K562 (cell line): Measurements from ENCODE around the gene CXCR5. TPM values are rescaled to one million over a fixed set of nuclear protein-coding genes. Genes with fewer than 3 reads are reported as not detected.

Source experiments
- ATAC-seq: fragments of 200-7000 bp; cut with Tn5 transposase; 3 replicates; pipeline ENCODE4 v1.9.1; 2020; ENCODE audit warnings: moderate library complexity
- BruUV-seq: library from RNA; stranded (reverse); fragments of 400-500 nt; replicated peaks from 2 replicates; lab custom pipeline; 2021; lab: Mats Ljungman, UMichigan
- CTCF ChIA-PET: fragments of 300-600 bp; formaldehyde crosslinking; extraction: SDS; loops from one replicate; lab custom pipeline; 2021; ENCODE audit warnings: low intra/inter-chr PET ratio; lab: Yijun Ruan, JAX
- POLR2A ChIA-PET: fragments of 300-600, 350-650 bp; sonication (Branson Sonifier 250); formaldehyde crosslinking; extraction: SDS; loops from one replicate; lab custom pipeline; 2021; ENCODE audit warnings: antibody characterized with exemption, inconsistent platforms; lab: Yijun Ruan, JAX
- DNase-seq, 4 experiments: peaks; one replicate each; pipeline versions ENCODE4 v3.0.0 to v3.0.0-alpha.2; 2011 to 2018; ENCODE audit warnings: low spot score in 3 of 4, mixed read lengths in 3 of 4; ENCODE audit errors: extremely low read depth in 1 of 4
- FAIRE-seq: peaks from 2 replicates; lab custom pipeline; 2011; peaks lifted over from hg19 to GRCh38; lab: Jason Lieb, UNC
- H2AFZ ChIP-seq: 2 replicates; pipeline ENCODE4 v1.6.0; 2011; ENCODE audit warnings: low read depth, low read length, control low read depth, inconsistent platforms
- H3K27ac ChIP-seq: fragments of 200-600 bp; 3 replicates; pipeline ENCODE4 v1.8.0; 2011; ENCODE audit warnings: low read depth, mild to moderate bottlenecking, control low read depth, inconsistent platforms, low read length, moderate library complexity, mixed read lengths; ENCODE audit errors: extremely low read depth
- H3K27me3 ChIP-seq, 2 experiments: fragments of 300-600 bp in 1 of 2; 2 replicates in 1 of 2; 3 replicates in 1 of 2; pipeline versions ENCODE4 v1.6.0 to v1.8.0; 2011; ENCODE audit warnings: inconsistent platforms in 2 of 2, low read length in 2 of 2, mild to moderate bottlenecking in 1 of 2, mixed read lengths in 1 of 2, moderate library complexity in 1 of 2; ENCODE audit not compliant: control insufficient read depth in 2 of 2, insufficient read depth in 2 of 2
- H3K36me3 ChIP-seq: fragments of 300-600 bp; 3 replicates; pipeline ENCODE4 v1.8.0; 2011; ENCODE audit warnings: mild to moderate bottlenecking, low read length, inconsistent platforms; ENCODE audit not compliant: control insufficient read depth, insufficient read depth
- H3K4me1 ChIP-seq, 2 experiments: fragments of 200-600 bp in 1 of 2; replicated peaks in 1 of 2; 2 replicates in 1 of 2; 3 replicates in 1 of 2; pipeline versions ENCODE4 v1.5.1 to v1.8.0; 2011; ENCODE audit warnings: inconsistent platforms in 2 of 2, low read length in 2 of 2, mild to moderate bottlenecking in 1 of 2, mixed read lengths in 1 of 2, moderate library complexity in 1 of 2; ENCODE audit not compliant: control insufficient read depth in 2 of 2, insufficient read depth in 2 of 2
- H3K4me2 ChIP-seq: 2 replicates; pipeline ENCODE4 v1.6.1; 2011; ENCODE audit warnings: low read length, control low read depth, inconsistent platforms, mixed read lengths; ENCODE audit not compliant: insufficient read depth
- H3K4me3 ChIP-seq: fragments of 200-600 bp; sonication (generic), shearing (Covaris generic); 2 replicates; pipeline ENCODE4 v1.5.1; 2016; ENCODE audit warnings: control low read depth, inconsistent platforms
- H3K79me2 ChIP-seq: fragments of 200-600 bp; 3 replicates; pipeline ENCODE4 v1.8.0; 2011; ENCODE audit warnings: low read length, inconsistent platforms; ENCODE audit not compliant: control insufficient read depth, insufficient read depth
- H3K9ac ChIP-seq, 2 experiments: 2 replicates each; pipeline versions ENCODE4 v1.6.0 to v1.6.1; 2011; ENCODE audit warnings: low read depth in 2 of 2, low read length in 2 of 2, control low read depth in 1 of 2, inconsistent platforms in 1 of 2, mild to moderate bottlenecking in 1 of 2, mixed read lengths in 1 of 2; ENCODE audit not compliant: insufficient read depth in 1 of 2
- H3K9me1 ChIP-seq: one replicate; pipeline ENCODE4 v1.6.0; 2011; ENCODE audit warnings: inconsistent platforms, mild to moderate bottlenecking, low read length, moderate library complexity; ENCODE audit not compliant: control insufficient read depth, insufficient read depth
- H3K9me3 ChIP-seq: replicated peaks from 2 replicates; pipeline ENCODE4 v1.5.1; 2011; ENCODE audit warnings: low read depth, low read length, inconsistent platforms; ENCODE audit not compliant: control insufficient read depth, insufficient read depth
- H4K20me1 ChIP-seq: replicated peaks from 2 replicates; pipeline ENCODE4 v1.6.1; 2011; ENCODE audit warnings: low read length, inconsistent platforms, mixed read lengths; ENCODE audit not compliant: control insufficient read depth, insufficient read depth
- CREM ChIP-seq: IDR thresholded peaks from 2 replicates; pipeline ENCODE4 v1.6.1; 2014; ENCODE audit warnings: antibody characterized with exemption, low read depth
- ETV1 ChIP-seq: fragments of 450-650 bp; conservative IDR thresholded peaks from 2 replicates; pipeline ENCODE4 v1.6.1; 2016; ENCODE audit warnings: missing genetic modification characterization, control low read depth, low read depth, missing compliant biosample characterization
- KDM2B ChIP-seq: fragments of 250-450 bp; sonication (Bioruptor Pico); IDR thresholded peaks from 2 replicates; pipeline ENCODE4 v1.8.0; 2021; ENCODE audit warnings: mild to moderate bottlenecking, moderate library complexity
- NFE2 ChIP-seq: IDR thresholded peaks from 2 replicates; pipeline ENCODE4 v1.6.1; 2014; ENCODE audit warnings: antibody characterized with exemption, low read depth
- NRF1 ChIP-seq, 2 experiments: fragments of 450-650 bp; IDR thresholded peaks in 1 of 2; conservative IDR thresholded peaks in 1 of 2; 2 replicates each; pipeline ENCODE4 v1.6.1; 2014; ENCODE audit warnings: mild to moderate bottlenecking in 2 of 2
- SMARCA4 ChIP-seq: fragments of 450-650 bp; IDR thresholded peaks from 2 replicates; pipeline ENCODE4 v1.6.1; 2016
- SPI1 ChIP-seq: IDR thresholded peaks from 2 replicates; pipeline ENCODE4 v1.6.1; 2011; ENCODE audit warnings: low read depth, low read length, control low read depth, borderline replicate concordance
- SREBF2 ChIP-seq: sonication (generic); formaldehyde crosslinking; IDR thresholded peaks from 2 replicates; pipeline ENCODE4 v1.4.0; 2020; ENCODE audit warnings: mild to moderate bottlenecking, missing genetic modification reagents
- STAT6 ChIP-seq: sonication (generic); formaldehyde crosslinking; IDR thresholded peaks from 2 replicates; pipeline ENCODE4 v1.8.1; 2023; ENCODE audit warnings: mild to moderate bottlenecking, missing genetic modification reagents
- ZNF174 ChIP-seq: fragments of 250-450 bp; sonication (Bioruptor Pico); IDR thresholded peaks from 2 replicates; pipeline ENCODE4 v1.4.0; 2020; ENCODE audit warnings: mild to moderate bottlenecking
- ZNF263 ChIP-seq: sonication (generic); formaldehyde crosslinking; IDR thresholded peaks from 2 replicates; pipeline ENCODE4 v1.8.0; 2022; ENCODE audit warnings: mild to moderate bottlenecking, missing genetic modification reagents, borderline replicate concordance
- ZNF584 ChIP-seq: fragments of 200-800 bp; sonication (Bioruptor generic); IDR thresholded peaks from 2 replicates; pipeline ENCODE4 v1.6.1; 2016; ENCODE audit warnings: low read depth, mild to moderate bottlenecking, missing genetic modification characterization, missing compliant biosample characterization
- ZNF589 ChIP-seq: fragments of 200-800 bp; sonication (Bioruptor generic); IDR thresholded peaks from 2 replicates; pipeline ENCODE4 v1.6.1; 2016; ENCODE audit warnings: low read depth, missing genetic modification characterization, missing compliant biosample characterization
- WGBS: fragments of 100-300 bp; shearing (Covaris generic); methylation state at CpG from one replicate; pipeline ENCODE4 v1.1.6; 2016; ENCODE audit warnings: low coverage, mixed read lengths; ENCODE audit not compliant: insufficient coverage; ENCODE audit errors: missing lambda C conversion rate; 5-methylcytosine and 5-hydroxymethylcytosine counted together
- in situ Hi-C: fragments of 300-500 bp; cut with MboI; formaldehyde crosslinking; loops from 4 replicates; pipeline ENCODE4 v1.15.0; 2018; ENCODE audit warnings: inconsistent platforms, mixed read lengths
- intact Hi-C: fragments of 100-400 bp; cut with micrococcal nuclease; formaldehyde crosslinking; loops from 2 replicates; pipeline ENCODE4 v1.14.2; 2022
- polyA plus RNA-seq, 8 experiments: library from polyadenylated mRNA; depleted of rRNA in 4 of 8; stranded (reverse) in 5 of 8; unstranded in 3 of 8; fragments of >200 nt; fragmentation: Nextera tagmentation in 2 of 8; fragmentation: Illumina TruSeq in 1 of 8; extraction: Ambion mirVana in 2 of 8; extraction: Trizol in 1 of 8; gene quantifications; 2 replicates each; pipeline versions ENCODE4 v1.2.1 to v1.2.3, GENCODE V29; 2011 to 2014; ENCODE audit warnings: inconsistent platforms in 1 of 8, missing spikeins in 1 of 8
- total RNA-seq, 7 experiments: library from RNA; depleted of rRNA in 6 of 7; stranded (reverse); fragments of >200 nt in 6 of 7; fragmentation: Illumina TruSeq in 2 of 7; extraction: Trizol in 2 of 7; gene quantifications; 2 replicates each; pipeline versions ENCODE4 v1.2.1 to v1.2.3, GENCODE V29; 2011 to 2021; ENCODE audit warnings: low replicate concordance in 1 of 7
- TF ChIP-seq, protein P1 (sequence below): sonication (generic); formaldehyde crosslinking; IDR thresholded peaks from 2 replicates; pipeline ENCODE4 v1.8.0; 2022; ENCODE audit warnings: mild to moderate bottlenecking, missing genetic modification reagents

Gene CXCR5
- total and polyA plus RNA-seq, 9 of the 15 experiments (the other 6 are each of a cell fraction or from before 2014, with no cell fraction given): 0.03 to 0.06 TPM; not detected in 7

DNA sequence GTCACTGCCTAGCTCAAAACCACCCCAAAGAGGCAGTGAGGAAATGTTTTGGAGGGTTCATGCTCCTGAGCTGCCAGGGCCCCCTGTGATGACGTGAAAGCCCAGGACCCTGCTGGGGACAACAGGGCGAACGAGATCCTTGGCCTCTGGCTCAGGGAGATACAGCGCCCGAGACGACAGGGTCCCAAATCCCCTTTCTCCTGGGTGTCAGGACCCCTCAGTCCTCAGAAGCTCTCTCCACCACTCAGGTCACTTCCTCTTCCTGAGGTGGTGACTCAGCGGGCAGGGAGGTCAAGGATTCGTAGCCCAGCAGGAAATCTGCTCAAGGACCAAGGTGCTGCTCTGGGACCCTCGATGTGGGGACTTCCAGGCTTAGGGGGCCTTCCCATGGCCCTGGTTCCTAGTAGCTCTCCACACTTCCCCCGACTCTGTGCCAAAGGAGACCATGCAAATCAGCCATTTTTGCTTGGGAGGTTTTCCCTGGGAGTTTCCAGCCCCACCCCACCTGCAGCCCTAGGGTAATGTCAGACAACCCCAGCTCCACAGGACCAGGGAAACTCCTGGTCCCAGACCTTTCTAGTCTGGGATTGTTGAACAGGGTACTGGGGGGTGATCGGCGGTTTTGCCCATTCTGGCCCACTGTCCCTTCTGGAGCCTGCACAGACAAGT, 29.2 kb downstream of the CXCR5 start:
- Histone ChIP-seq H3K9me3 (no peaks in the 10 kb centered on the region; the same call in 1 of the 2 replicates), H2AFZ (peak overlapping the region; percentile 86), H3K9me1 (peaks cover 5% of the 10 kb centered on the region), H3K4me1 (peaks cover 53 to 83% of the 10 kb centered on the region in 2 experiments), H3K27ac (peak overlapping the region; percentile 98), H3K4me2 (peak overlapping the region; percentile 84), H3K9ac (peak overlapping the region; percentile 87 to 90), H3K27me3 (no peaks in the 10 kb centered on the region; a peak in 1 of 5 replicates), H3K4me3 (no peak overlapping the region; the same call in 1 of the 2 replicates), H4K20me1 (no peaks in the 10 kb centered on the region), H3K79me2 (peaks cover 41% of the 10 kb centered on the region), H3K36me3 (peaks cover 2% of the 10 kb centered on the region; the same call in 1 of the 3 replicates)
- intact Hi-C loops: loop anchor here (5.0 kb wide), 2 partner anchors 189 to 404 kb away; partner anchors contain the start of genes DPAGT1 and MCAM
- ATAC-seq (peak; percentile 11), FAIRE-seq (peak; percentile 79), DNase-seq (peak in 1 of 4 experiments; percentile 71)
- in situ Hi-C loops: no loop called here
- ChIA-PET CTCF (no interaction called here), POLR2A (interaction anchor here (0.6 to 4.5 kb wide), 12 partner anchors 9 to 283 kb away, joined by 3 to 16 read pairs (median 4); partner anchors contain the start of genes BCL9L and HYOU1)
- no TSS peak for BruUV-seq
- WGBS: 23% methylated on average over 11 of the region's 12 CpGs
- peak; percentile 46; the same call in 1 of the 2 replicates for TF ChIP-seq SMARCA4
- peak; percentile 84; the same call in 1 of the 2 replicates for TF ChIP-seq ZNF589
- TF ChIP-seq KDM2B (CRISPR knock-in tag): no peak
- peak; percentile 89; the same call in 1 of the 2 replicates for TF ChIP-seq ZNF584
- peak; percentile 61; the same call in 1 of the 2 replicates for TF ChIP-seq CREM
- 0 out of 4 replicates have a peak, but pooled peaks of 1 of the 2 experiments have one; percentile 4 for TF ChIP-seq NRF1 (conservative IDR thresholded peaks at IDR 0.05 in 1 of 2, IDR thresholded peaks at IDR 0.05 in 1 of 2)
- TF ChIP-seq SREBF2: no peak
- TF ChIP-seq, protein P1, sequence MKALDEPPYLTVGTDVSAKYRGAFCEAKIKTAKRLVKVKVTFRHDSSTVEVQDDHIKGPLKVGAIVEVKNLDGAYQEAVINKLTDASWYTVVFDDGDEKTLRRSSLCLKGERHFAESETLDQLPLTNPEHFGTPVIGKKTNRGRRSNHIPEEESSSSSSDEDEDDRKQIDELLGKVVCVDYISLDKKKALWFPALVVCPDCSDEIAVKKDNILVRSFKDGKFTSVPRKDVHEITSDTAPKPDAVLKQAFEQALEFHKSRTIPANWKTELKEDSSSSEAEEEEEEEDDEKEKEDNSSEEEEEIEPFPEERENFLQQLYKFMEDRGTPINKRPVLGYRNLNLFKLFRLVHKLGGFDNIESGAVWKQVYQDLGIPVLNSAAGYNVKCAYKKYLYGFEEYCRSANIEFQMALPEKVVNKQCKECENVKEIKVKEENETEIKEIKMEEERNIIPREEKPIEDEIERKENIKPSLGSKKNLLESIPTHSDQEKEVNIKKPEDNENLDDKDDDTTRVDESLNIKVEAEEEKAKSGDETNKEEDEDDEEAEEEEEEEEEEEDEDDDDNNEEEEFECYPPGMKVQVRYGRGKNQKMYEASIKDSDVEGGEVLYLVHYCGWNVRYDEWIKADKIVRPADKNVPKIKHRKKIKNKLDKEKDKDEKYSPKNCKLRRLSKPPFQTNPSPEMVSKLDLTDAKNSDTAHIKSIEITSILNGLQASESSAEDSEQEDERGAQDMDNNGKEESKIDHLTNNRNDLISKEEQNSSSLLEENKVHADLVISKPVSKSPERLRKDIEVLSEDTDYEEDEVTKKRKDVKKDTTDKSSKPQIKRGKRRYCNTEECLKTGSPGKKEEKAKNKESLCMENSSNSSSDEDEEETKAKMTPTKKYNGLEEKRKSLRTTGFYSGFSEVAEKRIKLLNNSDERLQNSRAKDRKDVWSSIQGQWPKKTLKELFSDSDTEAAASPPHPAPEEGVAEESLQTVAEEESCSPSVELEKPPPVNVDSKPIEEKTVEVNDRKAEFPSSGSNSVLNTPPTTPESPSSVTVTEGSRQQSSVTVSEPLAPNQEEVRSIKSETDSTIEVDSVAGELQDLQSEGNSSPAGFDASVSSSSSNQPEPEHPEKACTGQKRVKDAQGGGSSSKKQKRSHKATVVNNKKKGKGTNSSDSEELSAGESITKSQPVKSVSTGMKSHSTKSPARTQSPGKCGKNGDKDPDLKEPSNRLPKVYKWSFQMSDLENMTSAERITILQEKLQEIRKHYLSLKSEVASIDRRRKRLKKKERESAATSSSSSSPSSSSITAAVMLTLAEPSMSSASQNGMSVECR (CRISPR knock-in tag): 0 out of 2 replicates have a peak, but pooled peaks have one; percentile 3
- TF ChIP-seq SPI1: peak; percentile 99
- TF ChIP-seq NFE2: peak; percentile 75
- peak; percentile 30; the same call in 1 of the 2 replicates for TF ChIP-seq ZNF263 (CRISPR knock-in tag)
- TF ChIP-seq ZNF174 (CRISPR knock-in tag): no peak
- 0 out of 2 replicates have a peak, but pooled peaks have one; percentile 38 for TF ChIP-seq ETV1
- 0 out of 2 replicates have a peak, but pooled peaks have one; percentile 69 for TF ChIP-seq STAT6
